ENCODE results near the gene USP43.
"Not testable (repeated sequence)": the region's sequence is repeated elsewhere in the genome, so short reads cannot be mapped to it uniquely, and the experiment has no call there.

The USP43 gene, protein sequence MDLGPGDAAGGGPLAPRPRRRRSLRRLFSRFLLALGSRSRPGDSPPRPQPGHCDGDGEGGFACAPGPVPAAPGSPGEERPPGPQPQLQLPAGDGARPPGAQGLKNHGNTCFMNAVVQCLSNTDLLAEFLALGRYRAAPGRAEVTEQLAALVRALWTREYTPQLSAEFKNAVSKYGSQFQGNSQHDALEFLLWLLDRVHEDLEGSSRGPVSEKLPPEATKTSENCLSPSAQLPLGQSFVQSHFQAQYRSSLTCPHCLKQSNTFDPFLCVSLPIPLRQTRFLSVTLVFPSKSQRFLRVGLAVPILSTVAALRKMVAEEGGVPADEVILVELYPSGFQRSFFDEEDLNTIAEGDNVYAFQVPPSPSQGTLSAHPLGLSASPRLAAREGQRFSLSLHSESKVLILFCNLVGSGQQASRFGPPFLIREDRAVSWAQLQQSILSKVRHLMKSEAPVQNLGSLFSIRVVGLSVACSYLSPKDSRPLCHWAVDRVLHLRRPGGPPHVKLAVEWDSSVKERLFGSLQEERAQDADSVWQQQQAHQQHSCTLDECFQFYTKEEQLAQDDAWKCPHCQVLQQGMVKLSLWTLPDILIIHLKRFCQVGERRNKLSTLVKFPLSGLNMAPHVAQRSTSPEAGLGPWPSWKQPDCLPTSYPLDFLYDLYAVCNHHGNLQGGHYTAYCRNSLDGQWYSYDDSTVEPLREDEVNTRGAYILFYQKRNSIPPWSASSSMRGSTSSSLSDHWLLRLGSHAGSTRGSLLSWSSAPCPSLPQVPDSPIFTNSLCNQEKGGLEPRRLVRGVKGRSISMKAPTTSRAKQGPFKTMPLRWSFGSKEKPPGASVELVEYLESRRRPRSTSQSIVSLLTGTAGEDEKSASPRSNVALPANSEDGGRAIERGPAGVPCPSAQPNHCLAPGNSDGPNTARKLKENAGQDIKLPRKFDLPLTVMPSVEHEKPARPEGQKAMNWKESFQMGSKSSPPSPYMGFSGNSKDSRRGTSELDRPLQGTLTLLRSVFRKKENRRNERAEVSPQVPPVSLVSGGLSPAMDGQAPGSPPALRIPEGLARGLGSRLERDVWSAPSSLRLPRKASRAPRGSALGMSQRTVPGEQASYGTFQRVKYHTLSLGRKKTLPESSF

GRCh38 chr17:9644910-9645751 lies at the start of gene USP43:
USP43 (plus strand) TSS chr17:9645517; CDS start chr17:9645633, 116 bp downstream.
- DNase-seq: no peak

- DNase-seq: not testable (repeated sequence)
Measured at GRCh38 chr17:9597638-9598037, 47.7 kb upstream of the USP43 start.

GRCh38 chr17:9598661-9599060 lies 46.7 kb upstream of the USP43 start:
- no peak for DNase-seq

DNA sequence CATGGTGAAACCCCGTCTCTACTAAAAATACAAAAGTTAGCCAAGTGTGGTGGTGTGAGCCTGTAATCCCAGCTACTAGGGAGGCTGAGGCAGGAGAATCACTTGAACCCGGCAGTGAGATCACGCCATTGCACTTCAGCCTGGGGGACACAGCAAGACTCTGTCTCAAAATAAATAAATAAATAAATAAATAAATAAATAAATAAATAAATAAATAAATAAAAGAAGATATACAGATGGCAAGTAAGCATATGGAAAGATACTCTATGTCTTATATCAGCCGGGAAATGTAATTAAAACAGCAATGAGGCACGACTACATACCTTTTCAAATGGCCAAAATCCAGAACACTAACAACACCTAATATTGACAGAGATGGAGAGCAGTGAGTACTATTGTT lies 40.7 kb upstream of the USP43 start:
- DNase-seq: not testable (repeated sequence)

DNA sequence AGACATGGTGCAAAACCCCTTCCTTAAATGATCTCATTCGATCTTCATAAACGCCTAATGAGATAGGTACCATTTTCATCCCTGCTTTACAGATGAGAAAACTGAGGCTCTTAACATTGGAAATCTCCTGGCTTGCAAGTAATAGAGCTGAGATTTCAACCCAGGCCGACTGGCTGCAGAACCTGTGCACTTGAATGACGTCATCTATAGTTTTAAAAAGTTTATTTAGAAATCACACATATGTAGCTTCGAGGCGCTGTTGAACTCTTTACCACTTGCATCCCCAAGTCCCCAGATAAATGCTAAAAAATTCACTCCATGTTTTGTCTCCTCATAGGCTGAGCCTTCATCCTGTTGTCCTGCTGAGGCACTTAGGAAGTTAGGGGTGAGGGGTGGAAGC lies 38.9 kb upstream of the USP43 start:
- no peak for DNase-seq

DNA sequence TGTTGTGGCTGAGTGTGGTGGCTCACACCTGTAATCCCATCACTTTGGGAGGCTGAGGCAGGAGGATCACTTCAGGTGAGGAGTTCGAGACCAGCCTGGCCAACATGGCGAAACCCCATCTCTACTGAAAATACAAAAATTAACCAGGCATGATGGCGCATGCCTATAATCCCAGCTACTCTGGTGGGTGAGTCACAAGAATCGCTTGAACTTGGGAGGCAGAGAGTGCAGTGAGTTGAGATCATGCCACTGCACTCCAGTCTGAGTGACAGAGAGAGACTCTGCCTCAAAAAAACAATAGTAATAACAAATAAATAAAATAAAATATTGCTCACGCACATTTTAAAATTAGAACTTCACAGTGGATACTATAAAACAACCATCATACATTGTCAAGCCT lies 38.3 kb upstream of the USP43 start:
- not testable (repeated sequence) for DNase-seq

GRCh38 chr17:9611557-9611956 lies 33.8 kb upstream of the USP43 start:
- DNase-seq: no peak

DNA sequence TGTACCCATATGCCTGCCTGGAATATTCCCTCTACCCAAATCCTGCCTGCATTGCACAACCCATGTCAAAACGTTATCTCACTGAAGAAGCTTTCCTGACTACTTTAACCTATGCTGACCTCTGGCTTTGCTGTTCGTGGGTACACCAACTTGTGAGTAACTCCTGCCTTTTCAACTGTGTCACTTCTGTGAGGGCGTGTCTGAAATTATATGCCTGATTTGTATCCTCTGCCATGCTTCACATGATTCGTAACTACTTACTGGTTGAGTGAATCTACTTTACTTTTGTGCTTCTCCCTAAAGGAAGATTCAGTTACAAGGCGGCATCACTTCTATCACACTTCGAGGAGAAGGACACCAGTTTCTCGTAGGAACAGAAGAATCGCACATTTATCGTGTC lies 33.3 kb upstream of the USP43 start:
- no peak for DNase-seq

- DNase-seq: no peak
Measured at GRCh38 chr17:9615486-9615885, 29.8 kb upstream of the USP43 start.

GRCh38 chr17:9622961-9623360 lies 22.4 kb upstream of the USP43 start:
- no peak for DNase-seq

DNA sequence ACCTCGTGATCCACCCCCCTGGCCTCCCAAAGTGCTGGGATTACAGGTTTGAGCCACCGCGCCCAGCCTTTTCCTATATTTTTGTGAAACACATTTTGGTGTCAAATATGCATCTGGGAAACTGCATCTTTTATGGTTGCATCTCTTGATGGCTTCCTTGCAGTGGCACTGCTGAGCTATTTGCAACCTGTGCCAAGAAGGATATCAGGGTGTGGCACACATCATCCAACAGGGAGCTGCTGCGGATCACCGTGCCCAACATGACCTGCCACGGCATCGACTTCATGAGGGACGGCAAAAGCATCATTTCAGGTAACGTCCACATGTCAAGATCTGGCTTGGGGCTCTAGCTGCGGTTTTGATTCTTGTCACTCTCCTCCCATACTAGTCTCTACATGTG lies 16.8 kb upstream of the USP43 start:
- no peak for DNase-seq

GRCh38 chr17:9632741-9633140 lies 12.6 kb upstream of the USP43 start:
- DNase-seq: no peak

DNA sequence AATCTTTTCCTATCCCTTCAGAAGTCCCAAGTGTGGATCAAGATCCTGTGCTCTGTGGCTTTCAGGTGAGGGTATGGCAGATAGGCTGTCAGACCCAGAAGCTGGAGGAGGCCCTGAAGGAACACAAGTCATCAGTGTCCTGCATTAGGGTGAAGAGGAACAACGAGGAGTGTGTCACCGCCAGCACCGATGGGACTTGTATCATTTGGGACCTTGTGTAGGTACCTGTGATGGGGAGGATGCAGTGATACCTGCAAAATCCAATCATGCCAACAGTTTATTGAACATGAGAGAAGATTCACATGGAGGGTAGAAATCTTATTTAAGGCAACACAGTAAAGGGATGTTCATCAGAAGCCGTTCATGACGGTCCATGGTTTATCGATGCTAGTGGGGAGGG lies 10.0 kb upstream of the USP43 start:
- no peak for DNase-seq

DNA sequence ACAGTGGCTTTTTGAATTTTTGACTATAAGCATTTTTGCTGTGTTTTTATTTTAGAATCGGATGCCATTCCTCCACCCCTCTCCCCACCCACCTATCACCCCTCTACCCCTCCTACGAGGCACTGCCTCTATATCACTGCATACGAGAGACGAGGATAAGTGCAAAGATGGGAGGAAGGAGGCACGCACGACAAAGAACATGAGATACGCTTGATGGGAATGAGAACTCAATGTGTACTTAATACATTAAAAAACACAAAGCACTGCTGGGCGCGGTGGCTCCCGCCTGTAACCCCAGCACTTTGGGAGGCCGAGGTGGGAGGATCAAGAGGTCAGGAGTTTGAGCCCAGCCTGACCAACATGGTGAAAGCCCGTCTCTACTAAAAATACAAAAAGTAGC lies 8.8 kb upstream of the USP43 start:
- no peak for DNase-seq

GRCh38 chr17:9640388-9640787 lies 4.9 kb upstream of the USP43 start:
- DNase-seq: not testable (repeated sequence)

- DNase-seq: no peak
Measured at GRCh38 chr17:9643611-9644010, 1.7 kb upstream of the USP43 start.

DNA sequence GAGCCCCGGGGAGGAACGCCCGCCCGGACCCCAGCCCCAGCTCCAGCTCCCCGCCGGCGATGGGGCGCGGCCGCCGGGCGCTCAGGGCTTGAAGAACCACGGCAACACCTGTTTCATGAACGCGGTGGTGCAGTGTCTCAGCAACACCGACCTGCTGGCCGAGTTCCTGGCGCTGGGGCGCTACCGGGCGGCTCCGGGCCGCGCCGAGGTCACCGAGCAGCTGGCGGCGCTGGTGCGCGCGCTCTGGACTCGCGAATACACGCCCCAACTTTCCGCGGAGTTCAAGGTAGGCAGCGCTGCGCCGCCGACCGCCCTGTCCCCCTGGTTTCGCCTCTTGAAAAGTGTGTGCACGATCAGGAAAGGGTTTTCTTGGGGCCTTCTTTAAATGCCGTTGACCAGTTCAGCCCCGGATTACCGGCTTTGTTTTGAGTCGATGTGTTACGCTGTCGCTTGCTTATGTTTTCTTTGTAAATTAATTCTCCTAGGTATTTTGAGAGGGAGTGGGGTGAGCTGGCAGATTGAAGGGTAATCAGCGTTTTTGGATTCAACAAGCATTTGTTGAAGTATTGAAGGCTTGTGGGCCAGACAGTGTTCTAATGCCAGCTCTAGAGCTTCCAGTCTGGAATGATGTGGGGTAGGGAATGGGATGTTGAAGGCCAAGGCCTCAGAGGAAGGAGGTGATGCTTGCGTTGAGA lies 681 bp downstream of the USP43 start:
- no peak for DNase-seq

DNA sequence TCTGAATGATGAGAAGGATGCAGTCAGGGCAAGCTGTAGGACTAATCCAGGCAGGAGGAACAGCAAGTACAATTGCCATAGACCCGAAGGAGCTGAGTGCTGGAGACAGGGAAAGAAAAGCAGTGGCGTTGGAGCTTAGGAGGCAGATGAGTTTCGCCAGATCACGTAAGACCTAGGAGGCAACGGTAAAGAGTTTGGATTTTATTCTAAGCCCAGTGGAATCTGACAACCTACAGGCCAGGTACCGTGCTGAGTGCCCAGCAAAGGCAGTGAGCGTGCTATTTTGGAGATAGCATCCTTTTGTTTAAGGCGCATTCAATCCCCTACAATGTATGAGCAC lies 1.2 kb downstream of the USP43 start:
- DNase-seq: no peak

DNA sequence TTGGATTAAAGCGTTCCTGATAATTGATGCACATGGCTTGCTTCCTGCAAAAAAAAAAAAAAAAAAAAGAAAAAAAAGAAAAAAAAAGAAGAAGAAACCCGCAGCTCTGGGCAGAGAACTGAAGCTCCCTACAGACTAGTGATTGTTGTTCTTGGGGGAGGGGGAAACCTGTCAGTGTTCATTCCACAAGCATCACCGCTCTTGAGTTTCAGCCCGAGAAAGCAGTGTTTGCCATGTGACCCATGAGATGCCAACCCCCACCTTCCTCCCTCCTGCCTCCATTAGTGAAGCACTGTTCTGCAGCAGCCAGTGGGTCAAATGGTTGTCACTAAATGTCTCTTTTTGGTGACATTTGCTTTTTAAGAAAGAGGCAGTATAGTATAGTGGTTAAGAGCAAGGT lies 1.7 kb downstream of the USP43 start:
- DNase-seq: no peak

DNA sequence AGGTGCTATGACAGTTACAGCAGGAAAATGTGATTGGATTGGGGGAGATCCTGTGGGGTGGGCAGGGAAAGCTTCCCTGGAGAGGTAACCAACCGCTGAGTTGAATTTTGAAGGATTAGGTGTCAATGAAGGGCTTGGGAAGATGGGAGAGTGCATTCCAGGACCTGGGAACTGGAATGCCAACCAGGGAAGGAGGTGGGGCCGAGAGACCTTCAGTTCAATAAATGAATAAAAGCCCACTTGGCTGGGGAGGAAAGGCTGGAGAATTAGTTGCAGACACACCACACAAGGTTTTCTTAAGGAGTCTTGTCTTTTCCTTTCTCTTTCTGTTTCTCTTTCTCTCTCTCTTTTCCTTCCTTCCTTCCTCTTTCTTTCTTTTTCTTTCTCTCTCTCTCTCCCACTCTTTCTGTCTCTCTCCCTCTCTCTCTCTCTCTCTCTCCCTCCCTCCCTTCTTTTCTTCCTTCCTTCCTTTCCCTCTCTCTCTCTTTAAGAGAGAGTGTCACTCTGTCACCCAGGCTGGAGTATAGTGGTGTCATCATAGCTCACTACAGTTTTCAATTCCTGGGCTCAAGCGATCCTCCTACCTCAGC lies 3.3 kb downstream of the USP43 start:
- DNase-seq: no peak

DNA sequence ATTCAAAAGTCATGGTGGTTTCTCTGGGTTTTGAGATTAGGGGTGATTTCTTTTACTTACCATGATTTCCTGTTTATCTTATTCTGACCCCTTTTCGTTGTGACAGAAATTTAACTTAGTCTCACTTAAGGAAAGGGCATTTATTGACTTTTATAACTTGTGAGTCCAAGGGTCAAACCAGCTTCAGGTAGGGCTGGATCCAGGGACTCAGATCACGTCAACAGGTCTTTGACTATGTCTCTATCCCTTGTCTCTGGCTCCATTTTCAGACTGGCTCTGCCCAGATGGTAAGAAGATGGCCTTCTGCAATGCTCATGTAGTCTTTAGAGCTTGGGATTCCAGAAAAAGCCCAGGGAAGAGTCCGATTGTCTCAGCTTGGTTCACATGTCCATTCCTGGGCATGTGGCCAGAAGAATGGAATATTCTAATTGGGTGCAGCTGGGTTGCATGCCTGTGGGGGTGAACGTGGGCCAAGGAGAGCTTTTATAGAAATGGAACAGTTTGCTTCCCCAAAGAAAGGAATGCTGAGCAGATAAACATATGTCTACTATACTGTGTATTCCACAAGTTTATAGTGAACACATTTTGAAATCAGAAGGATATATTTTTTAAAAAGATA lies 13.4 kb downstream of the USP43 start:
- DNase-seq: no peak

Data from midbrain (tissue), 1 donor.